Karpas-422 (cell line): ENCODE measurements around the gene MT1G. TPM values are rescaled to one million over a fixed set of nuclear protein-coding genes. Genes with fewer than 3 reads are reported as not detected.
A peak's percentile ranks its signal among the peaks of the same experiment; 100 is the strongest.

Experiments used
- DNase-seq: peaks from one replicate; pipeline ENCODE4 v3.0.0-alpha.2; 2015
- H2AFZ ChIP-seq: fragments of 200-600 bp; sonication (generic); 2 replicates; pipeline ENCODE4 v1.6.1; 2014; ENCODE audit warnings: antibody characterized with exemption, low read length, mixed read lengths
- H3K27ac ChIP-seq: fragments of 200-600 bp; sonication (generic); 2 replicates; pipeline ENCODE4 v1.5.1; 2014; ENCODE audit warnings: mild to moderate bottlenecking, low read length, moderate library complexity
- H3K27me3 ChIP-seq: fragments of 200-600 bp; sonication (generic); 2 replicates; pipeline ENCODE4 v1.6.1; 2014; ENCODE audit warnings: low read length, mixed read lengths
- H3K36me3 ChIP-seq: fragments of 200-600 bp; sonication (generic); 2 replicates; pipeline ENCODE4 v1.6.1; 2014; ENCODE audit warnings: low read length, mixed read lengths; ENCODE audit not compliant: insufficient read depth
- H3K4me1 ChIP-seq: fragments of 200-600 bp; sonication (generic); 2 replicates; pipeline ENCODE4 v1.6.1; 2014; ENCODE audit warnings: mild to moderate bottlenecking, low read length, mixed read lengths
- H3K4me2 ChIP-seq: fragments of 200-600 bp; sonication (generic); 2 replicates; pipeline ENCODE4 v1.6.1; 2014; ENCODE audit warnings: low read length, low read depth, mild to moderate bottlenecking; ENCODE audit not compliant: poor library complexity, severe bottlenecking
- H3K4me3 ChIP-seq: fragments of 200-600 bp; sonication (generic); 2 replicates; pipeline ENCODE4 v1.5.1; 2014; ENCODE audit warnings: mild to moderate bottlenecking, antibody characterized with exemption, low read length, mixed read lengths
- H3K79me2 ChIP-seq: fragments of 200-600 bp; sonication (generic); 2 replicates; pipeline ENCODE4 v1.6.1; 2014; ENCODE audit warnings: mild to moderate bottlenecking, low read length, mixed read lengths
- H3K9ac ChIP-seq: fragments of 200-600 bp; sonication (generic); 2 replicates; pipeline ENCODE4 v1.6.0; 2014; ENCODE audit warnings: low read length
- H3K9me2 ChIP-seq: fragments of 200-600 bp; sonication (generic), shearing (Covaris generic); replicated peaks from 2 replicates; pipeline ENCODE4 v1.6.0; 2014; ENCODE audit warnings: mild to moderate bottlenecking, low read length, moderate library complexity; ENCODE audit not compliant: insufficient read depth
- H3K9me3 ChIP-seq: fragments of 300-700, 200-600 bp; sonication (generic); 2 replicates; pipeline ENCODE4 v1.6.1; 2014; ENCODE audit warnings: low read length, mixed read lengths
- H4K20me1 ChIP-seq: fragments of 200-600 bp; sonication (generic); 2 replicates; pipeline ENCODE4 v1.6.1; 2014; ENCODE audit warnings: mild to moderate bottlenecking, antibody characterized with exemption, low read length, low read depth; ENCODE audit not compliant: insufficient read depth
- total RNA-seq: library from RNA; depleted of rRNA; stranded (reverse); fragments of >200 nt; shearing (Covaris generic); gene quantifications from 2 replicates; pipeline ENCODE4 v1.2.3, GENCODE V29; 2014; ENCODE audit warnings: low replicate concordance

MT1G gene
- total RNA-seq, 1 experiment from 2014 or later, result not detected

- no peaks in the 10 kb centered on the region for H4K20me1 ChIP-seq
- H3K9me2 ChIP-seq, result no peaks in the 10 kb centered on the region
- DNase-seq, result no peak
- no peaks in the 10 kb centered on the region for H3K4me1 ChIP-seq
- no peak overlapping the region for H3K27ac ChIP-seq
- H3K9me3 ChIP-seq, result no peaks in the 10 kb centered on the region
- no peaks in the 10 kb centered on the region for H3K27me3 ChIP-seq
- no peak overlapping the region for H3K9ac ChIP-seq
- no peak overlapping the region for H2AFZ ChIP-seq
- H3K36me3 ChIP-seq, result no peaks in the 10 kb centered on the region
- H3K4me3 ChIP-seq, result no peak overlapping the region
- H3K4me2 ChIP-seq, result no peak overlapping the region
- H3K79me2 ChIP-seq, result no peaks in the 10 kb centered on the region
Measured at GRCh38 chr16:56690420-56691122, 22.7 kb upstream of the MT1G start.

DNA sequence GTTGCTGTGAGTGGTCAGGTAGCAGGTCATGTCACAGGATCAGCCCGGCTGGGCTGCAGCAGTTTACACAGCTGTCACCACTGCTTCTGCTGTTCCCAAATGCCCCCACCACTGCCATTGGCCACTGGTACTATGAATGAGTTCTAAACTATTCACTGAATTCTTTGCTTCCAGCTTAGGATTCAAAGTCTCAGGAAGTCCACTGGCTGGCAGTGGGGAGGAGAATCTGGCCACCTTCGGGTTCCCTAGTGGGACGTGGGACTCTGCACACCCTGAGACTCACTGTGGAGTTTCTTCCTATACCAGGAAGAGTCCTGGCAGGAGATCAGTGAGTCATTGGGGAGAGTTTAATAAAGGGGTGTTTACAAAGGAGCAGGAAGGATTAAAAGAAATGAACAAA is 21.3 kb upstream of the MT1G start:
- Histone ChIP-seq H3K4me2 (no peak overlapping the region), H3K36me3 (no peaks in the 10 kb centered on the region), H3K27ac (no peak overlapping the region), H3K4me3 (no peak overlapping the region), H3K9ac (no peak overlapping the region), H4K20me1 (no peaks in the 10 kb centered on the region), H3K79me2 (no peaks in the 10 kb centered on the region), H3K27me3 (no peaks in the 10 kb centered on the region), H3K9me3 (no peaks in the 10 kb centered on the region), H2AFZ (no peak overlapping the region), H3K4me1 (peaks cover 5% of the 10 kb centered on the region), H3K9me2 (no peaks in the 10 kb centered on the region)
- DNase-seq, result no peak

GRCh38 chr16:56688762-56689161 is 20.9 kb upstream of the MT1G start:
- no peak overlapping the region for H3K9ac ChIP-seq
- no peaks in the 10 kb centered on the region for H3K79me2 ChIP-seq
- H4K20me1 ChIP-seq, result peaks cover 1% of the 10 kb centered on the region; the same call in 1 of the 2 replicates
- H3K4me1 ChIP-seq, result peaks cover 9% of the 10 kb centered on the region
- H3K27me3 ChIP-seq, result no peaks in the 10 kb centered on the region
- DNase-seq, result no peak
- no peak overlapping the region for H3K4me2 ChIP-seq
- H3K36me3 ChIP-seq, result no peaks in the 10 kb centered on the region
- H3K4me3 ChIP-seq, result no peak overlapping the region
- no peak overlapping the region for H3K27ac ChIP-seq
- no peaks in the 10 kb centered on the region for H3K9me3 ChIP-seq
- no peak overlapping the region for H2AFZ ChIP-seq
- no peaks in the 10 kb centered on the region for H3K9me2 ChIP-seq

- no peak for DNase-seq
- Histone ChIP-seq H4K20me1 (peaks cover 7% of the 10 kb centered on the region; the same call in 1 of the 2 replicates), H3K9ac (no peak overlapping the region)
Measured at GRCh38 chr16:56686758-56687157, 18.9 kb upstream of the MT1G start.

GRCh38 chr16:56684926-56685590 is 17.2 kb upstream of the MT1G start:
- Histone ChIP-seq H4K20me1 (peaks cover 7% of the 10 kb centered on the region; the same call in 1 of the 2 replicates), H3K4me3 (no peak overlapping the region), H3K9me2 (no peaks in the 10 kb centered on the region), H3K27ac (no peak overlapping the region), H3K27me3 (no peaks in the 10 kb centered on the region), H3K4me2 (no peak overlapping the region), H2AFZ (no peak overlapping the region), H3K9me3 (no peaks in the 10 kb centered on the region), H3K9ac (no peak overlapping the region), H3K79me2 (no peaks in the 10 kb centered on the region), H3K36me3 (no peaks in the 10 kb centered on the region), H3K4me1 (peaks cover 30% of the 10 kb centered on the region)
- no peak for DNase-seq

More at GRCh38 chr16:56686758-56687157, 18.9 kb upstream of the MT1G start:
- Histone ChIP-seq H3K4me2 (no peak overlapping the region), H2AFZ (no peak overlapping the region), H3K4me1 (peaks cover 24% of the 10 kb centered on the region), H3K79me2 (no peaks in the 10 kb centered on the region), H3K9me2 (no peaks in the 10 kb centered on the region), H3K36me3 (no peaks in the 10 kb centered on the region), H3K4me3 (no peak overlapping the region), H3K27me3 (no peaks in the 10 kb centered on the region), H3K27ac (no peak overlapping the region), H3K9me3 (no peaks in the 10 kb centered on the region)

GRCh38 chr16:56684256-56684925 is 16.5 kb upstream of the MT1G start:
- Histone ChIP-seq H3K9me3 (no peaks in the 10 kb centered on the region), H3K27ac (no peak overlapping the region), H3K4me1 (peaks cover 30% of the 10 kb centered on the region), H3K9me2 (no peaks in the 10 kb centered on the region), H3K4me3 (no peak overlapping the region; the same call in 1 of the 2 replicates), H3K9ac (peak overlapping the region; percentile 87), H3K27me3 (no peaks in the 10 kb centered on the region), H3K4me2 (peak overlapping the region; percentile 99), H2AFZ (no peak overlapping the region), H4K20me1 (peaks cover 7% of the 10 kb centered on the region; the same call in 1 of the 2 replicates), H3K79me2 (no peaks in the 10 kb centered on the region), H3K36me3 (no peaks in the 10 kb centered on the region)
- no peak for DNase-seq

- H3K4me3 ChIP-seq, result peak overlapping the region; percentile 87
- H2AFZ ChIP-seq, result no peak overlapping the region
- H3K27me3 ChIP-seq, result no peaks in the 10 kb centered on the region
- no peaks in the 10 kb centered on the region for H3K36me3 ChIP-seq
- no peak for DNase-seq
- H3K27ac ChIP-seq, result no peak overlapping the region
- no peaks in the 10 kb centered on the region for H3K79me2 ChIP-seq
- peak overlapping the region; percentile 99 for H3K4me2 ChIP-seq
- peaks cover 7% of the 10 kb centered on the region; the same call in 1 of the 2 replicates for H4K20me1 ChIP-seq
- H3K9me2 ChIP-seq, result no peaks in the 10 kb centered on the region
- H3K9me3 ChIP-seq, result no peaks in the 10 kb centered on the region
- H3K9ac ChIP-seq, result peak overlapping the region; percentile 87
- peaks cover 30% of the 10 kb centered on the region for H3K4me1 ChIP-seq
Measured at GRCh38 chr16:56683424-56684172, 15.7 kb upstream of the MT1G start.
